Activated CD4-positive, CD25-positive, alpha-beta regulatory T cell (primary cell): ENCODE results near the gene GCGR.

Experiments used
- DNase-seq, 4 experiments: peaks; one replicate each; lab custom pipeline; 2025; lab: John Stamatoyannopoulos, UW

The GCGR gene

DNA sequence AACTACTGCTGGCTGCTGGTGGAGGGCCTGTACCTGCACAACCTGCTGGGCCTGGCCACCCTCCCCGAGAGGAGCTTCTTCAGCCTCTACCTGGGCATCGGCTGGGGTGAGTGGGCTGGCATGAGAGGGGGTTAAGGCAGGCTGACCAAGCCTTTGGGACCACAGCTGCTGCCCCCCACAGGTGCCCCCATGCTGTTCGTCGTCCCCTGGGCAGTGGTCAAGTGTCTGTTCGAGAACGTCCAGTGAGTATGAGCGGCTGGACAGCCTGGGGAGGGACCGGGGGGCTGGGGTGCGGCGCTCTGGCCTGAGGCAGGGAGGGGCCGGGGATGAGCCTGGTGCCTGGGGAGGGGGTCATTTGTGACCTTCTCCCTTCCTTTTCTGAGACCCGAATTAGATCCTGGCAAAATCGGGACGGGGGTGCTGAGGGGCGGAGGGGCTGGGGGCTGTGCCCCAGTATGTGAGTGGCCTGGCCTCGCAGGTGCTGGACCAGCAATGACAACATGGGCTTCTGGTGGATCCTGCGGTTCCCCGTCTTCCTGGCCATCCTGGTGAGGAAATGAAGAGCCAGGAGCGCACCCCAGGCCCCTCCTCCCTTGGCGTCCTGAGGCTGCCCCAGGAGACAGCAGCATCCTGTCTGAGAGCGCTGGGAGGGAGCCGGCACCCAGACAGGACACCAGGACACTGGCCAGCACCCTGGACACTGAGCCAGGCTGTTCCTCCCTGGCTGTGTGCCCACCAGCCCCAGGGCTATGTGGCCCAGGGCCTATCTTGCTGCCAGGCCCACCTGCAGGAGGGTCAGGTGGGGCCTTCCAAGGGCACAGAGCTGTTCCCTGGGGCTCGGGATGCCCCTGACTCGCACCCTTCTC, 8.0 kb downstream of the GCGR start:
- DNase-seq, result no peak

DNA sequence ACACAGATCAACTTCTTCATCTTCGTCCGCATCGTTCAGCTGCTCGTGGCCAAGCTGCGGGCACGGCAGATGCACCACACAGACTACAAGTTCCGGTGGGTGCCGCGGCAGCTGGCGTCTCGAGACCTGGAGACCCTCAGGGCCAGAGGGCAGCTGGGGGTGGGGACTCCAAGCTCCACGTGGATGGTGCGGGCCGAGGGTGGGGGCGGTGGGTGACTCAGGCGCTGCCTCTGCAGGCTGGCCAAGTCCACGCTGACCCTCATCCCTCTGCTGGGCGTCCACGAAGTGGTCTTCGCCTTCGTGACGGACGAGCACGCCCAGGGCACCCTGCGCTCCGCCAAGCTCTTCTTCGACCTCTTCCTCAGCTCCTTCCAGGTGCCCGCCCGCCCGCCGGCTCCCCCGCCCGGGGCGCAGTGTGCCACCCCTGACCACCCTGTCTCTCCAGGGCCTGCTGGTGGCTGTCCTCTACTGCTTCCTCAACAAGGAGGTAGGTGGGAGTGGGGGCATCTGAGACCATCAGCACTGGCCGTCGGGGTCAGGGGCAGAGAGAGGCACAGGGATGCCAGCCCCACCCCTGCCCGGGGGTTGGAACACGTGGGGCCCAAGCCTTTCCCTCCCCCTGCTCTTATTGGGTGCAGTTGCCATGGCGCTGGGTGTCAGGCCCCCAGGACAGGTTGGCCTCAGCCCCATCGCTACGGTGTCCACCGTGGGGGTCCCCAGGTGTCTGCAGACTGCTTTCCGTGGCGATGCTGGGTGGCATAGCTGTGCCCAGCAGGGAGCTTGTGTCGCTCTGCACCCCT, 8.8 kb downstream of the GCGR start:
- no peak for DNase-seq

DNA sequence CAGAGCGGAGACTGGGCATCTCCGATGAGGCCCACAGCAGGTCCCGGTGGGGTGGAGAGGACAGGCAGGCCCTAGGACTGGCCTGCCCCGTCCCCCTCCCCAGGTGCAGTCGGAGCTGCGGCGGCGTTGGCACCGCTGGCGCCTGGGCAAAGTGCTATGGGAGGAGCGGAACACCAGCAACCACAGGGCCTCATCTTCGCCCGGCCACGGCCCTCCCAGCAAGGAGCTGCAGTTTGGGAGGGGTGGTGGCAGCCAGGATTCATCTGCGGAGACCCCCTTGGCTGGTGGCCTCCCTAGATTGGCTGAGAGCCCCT, 9.4 kb downstream of the GCGR start:
- DNase-seq, result no peak

DNA sequence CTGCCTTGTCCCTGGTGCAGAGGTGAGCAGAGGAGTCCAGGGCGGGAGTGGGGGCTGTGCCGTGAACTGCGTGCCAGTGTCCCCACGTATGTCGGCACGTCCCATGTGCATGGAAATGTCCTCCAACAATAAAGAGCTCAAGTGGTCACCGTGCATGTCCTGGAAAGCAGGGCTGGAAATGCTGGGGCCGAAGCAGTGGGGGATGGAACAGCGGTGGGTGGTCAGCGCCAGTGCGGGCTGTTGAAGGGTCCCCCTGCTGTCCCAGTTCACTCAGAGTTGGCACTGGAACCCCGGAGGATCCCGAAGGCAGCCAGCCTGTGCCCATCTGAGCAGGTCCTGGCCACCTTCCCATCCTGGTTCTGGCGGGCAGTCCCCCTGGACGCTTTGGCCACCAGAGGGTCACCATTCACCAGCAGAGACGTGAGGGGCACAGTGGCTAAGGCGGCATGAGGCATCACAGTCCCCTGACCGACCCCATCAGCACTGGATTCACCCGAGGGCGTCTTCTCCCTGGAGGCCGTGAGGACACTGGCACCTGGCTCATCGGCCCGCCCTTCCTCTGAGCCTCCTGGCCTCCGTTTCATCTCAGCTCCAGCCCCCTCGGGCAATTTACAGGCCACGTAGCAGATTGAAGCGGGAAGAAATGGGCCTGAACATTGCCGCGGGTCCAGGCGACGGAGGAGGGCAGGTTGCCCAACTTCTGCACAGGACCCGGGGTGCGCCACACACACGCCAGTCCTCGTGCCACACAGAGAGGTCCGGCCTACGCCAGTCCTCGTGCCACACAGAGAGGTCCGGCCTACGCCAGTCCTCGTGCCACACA, 10.1 kb downstream of the GCGR start:
- DNase-seq, result no peak

DNA sequence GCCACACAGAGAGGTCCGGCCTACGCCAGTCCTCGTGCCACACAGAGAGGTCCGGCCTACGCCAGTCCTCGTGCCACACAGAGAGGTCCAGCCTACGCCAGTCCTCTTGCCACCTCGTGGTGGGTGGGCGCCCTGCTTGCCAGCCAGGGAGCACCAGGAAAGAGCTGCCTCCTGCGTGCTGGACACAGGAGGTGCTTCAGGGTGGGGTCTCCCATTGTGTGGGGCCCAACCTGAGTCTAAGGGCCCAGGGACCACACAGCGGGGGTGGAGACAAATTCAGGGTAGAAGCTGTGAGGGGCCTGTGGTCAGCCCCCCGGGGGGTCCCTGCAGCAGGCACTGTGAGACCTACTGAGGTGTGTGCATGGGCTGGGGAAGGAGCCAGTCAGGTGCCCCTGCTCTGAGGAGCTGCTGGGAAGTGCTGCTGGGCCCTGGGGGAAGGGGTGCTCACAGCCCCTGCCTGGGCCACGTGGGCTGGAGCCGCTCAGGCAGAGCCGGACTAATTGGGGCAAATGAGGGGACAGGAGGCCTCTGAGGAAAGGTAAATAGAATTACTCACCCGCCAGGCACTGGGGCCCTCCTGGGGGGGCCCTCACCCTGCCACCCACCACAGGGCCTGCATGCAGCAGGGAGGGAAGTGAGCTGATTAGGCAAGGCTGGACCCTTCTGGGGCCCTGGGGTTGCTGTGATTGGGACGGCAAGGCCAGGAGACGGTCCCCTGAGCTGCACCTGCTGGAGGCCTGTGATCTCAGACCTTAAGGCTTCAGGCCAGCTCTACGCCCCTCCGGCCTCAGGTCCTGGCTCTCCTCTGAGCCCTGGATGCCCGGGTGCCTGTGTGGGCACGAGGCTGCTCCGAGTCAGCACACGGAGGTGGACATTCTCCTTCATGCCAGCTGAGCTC, 11.0 kb downstream of the GCGR start:
- DNase-seq, result no peak

DNA sequence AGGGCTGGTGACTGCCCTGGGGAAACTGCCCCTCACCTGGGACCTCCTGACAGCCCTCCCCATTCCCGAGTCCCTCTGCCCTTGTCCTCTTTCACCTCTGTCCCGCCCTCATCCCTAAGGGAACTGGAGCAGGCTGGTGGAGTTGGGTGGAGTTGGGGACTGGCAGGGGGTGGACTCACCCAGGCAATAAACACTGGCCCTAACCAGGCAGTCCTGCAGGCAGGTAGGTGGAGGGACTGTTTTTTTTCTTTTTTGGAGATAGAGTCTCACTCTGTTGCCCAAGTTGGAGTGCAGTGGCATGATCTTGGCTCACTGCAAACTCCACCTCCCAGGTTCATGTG, 11.7 kb downstream of the GCGR start:
- no peak for DNase-seq

DNA sequence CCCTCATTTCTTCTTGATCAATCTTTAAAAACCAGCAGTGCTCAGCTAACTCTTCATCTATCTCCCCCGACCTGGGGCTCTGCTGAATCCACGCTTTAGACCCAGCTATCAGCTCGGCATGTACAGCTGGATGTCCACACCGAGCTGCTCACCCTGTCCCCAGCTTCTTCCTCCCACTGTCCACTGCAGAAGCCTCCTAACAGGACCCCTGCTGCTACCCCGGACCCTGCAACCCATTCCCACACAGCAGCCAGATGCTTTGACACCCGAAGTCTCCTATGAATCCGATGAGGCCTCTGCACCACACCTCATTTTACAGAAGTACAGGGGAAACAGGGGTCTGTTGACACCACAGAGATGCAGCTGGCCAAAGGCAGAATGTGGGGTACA, 13.8 kb downstream of the GCGR start:
- DNase-seq, result no peak

DNA sequence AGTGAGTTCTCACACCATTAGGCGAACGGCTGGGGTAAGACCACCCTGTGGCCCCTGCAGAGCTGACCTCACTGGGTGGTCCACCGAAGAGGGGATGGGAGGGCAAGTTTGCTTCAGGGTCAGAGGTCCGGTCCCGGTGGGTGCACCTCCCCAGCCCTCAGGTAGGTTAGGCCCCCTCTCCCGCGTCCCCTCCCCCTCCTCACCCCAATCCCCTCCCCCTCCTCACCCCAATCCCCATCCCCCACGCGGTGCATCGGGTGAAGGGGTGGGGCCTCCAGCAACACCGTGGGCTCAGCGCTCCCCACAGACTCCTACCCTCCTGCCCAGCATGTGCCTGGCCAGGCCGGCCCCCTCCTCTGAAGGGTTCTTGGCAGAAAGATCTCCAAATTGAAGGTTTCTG, 15.8 kb downstream of the GCGR start:
- DNase-seq, result no peak

DNA sequence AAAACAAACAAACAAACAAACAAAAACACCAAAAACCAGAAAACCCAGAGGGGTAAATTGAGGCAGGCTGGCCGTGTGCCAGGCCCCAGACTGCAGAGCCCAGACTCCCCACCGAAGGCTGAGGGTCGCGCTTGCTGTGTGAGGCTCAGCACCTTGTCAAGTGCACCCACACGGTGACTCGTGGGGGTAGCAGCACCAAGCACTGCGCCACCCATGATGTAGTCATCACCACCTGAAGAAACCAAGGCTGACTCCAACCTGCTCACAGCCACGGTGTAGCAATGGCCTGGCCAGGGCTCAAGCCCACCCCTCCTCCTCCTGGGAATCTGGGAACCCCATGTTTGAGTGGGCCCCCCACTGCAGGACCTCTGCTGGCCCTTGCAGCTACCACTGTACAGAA, 17.2 kb downstream of the GCGR start:
- DNase-seq, result no peak

DNA sequence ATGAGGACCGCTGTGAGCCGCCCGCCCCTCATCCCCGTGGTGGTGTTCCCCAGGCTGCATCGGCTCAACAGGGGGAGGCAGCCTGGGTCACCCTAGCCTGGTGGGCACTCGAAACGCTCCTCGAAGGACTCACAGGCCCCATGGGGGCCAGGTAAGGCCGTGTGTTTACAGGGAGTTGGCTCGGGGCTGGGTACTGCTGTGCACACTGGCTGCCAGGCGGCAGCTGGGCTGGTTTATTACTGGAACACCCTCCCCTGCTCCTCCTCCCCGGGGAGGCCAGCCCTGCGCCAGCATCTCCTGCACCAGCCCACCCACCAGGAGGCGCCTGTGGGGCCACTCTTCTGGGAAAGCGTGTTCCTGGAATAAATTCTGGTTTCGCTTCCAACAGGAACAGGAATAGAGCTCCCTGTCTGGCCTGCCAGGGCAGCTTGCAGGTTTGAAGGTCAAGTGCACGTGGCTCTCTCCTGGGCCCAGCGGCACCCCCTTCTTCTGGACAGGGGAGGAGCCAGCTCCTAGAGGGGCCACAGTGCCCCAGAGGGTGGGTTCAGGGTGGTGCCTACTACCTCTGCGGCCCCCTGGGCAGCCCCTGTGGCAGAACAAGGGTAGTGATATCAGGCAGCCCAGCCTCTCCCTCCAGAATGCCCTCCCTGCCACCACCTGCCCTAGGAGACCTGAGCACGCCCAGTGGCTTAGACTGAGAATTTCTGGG, 17.8 kb downstream of the GCGR start:
- DNase-seq, result no peak

DNA sequence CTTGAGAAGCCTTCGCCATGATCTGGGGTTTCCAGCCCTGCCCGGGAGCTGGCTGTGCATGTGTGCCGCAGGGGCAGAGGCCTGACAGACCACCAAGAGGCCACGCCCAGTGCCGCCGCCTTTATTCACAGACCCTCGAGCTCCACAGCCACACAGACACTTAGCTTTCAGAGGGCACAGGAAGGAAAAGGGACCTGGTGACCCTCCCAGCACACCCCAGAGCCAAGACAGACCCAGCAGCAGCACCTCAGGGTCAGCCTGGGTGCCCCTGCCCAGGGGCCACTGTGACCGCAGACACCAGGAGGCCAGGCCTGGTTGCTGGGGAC, 18.3 kb downstream of the GCGR start:
- DNase-seq, result no peak

DNA sequence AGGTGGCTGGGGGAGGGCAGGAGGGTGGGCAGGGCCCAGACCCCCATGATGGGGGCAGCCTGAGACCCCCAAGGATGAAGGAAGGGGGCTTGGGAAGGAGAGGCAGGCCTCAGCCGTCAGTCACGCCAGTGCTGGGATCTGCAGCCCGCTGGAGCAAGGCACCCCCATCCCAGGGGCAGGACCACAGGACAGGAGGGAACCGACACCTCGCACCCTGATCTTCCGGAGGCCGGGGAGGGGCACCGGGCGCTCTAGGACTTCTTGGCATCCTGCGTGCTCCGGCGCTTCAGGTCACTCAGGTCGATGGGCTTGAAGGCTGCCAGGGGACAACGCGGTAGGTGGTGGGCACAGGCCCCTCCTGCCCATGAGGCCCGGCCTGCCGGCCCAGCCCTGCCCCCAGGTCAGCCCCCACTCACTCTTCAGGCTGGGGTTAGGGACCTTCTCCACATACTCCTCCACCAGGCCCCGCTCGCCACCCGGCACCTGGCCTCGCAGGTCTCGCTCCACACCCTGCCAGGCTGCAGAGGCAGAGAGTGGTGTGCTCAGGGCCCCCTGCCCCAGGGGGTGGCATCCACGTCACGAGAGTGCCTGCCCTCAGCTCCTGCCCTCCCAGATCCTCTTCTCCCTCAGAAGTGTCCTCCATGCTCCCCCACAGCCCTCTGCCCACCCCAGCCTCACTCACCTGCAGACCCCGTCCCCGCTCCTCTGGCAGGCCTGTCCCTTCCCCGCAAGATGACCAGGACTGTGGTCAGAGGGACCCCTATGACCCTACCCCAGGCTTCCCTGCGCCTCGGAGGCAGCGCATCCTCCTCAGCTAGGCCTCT, 19.3 kb downstream of the GCGR start:
- no peak for DNase-seq

DNA sequence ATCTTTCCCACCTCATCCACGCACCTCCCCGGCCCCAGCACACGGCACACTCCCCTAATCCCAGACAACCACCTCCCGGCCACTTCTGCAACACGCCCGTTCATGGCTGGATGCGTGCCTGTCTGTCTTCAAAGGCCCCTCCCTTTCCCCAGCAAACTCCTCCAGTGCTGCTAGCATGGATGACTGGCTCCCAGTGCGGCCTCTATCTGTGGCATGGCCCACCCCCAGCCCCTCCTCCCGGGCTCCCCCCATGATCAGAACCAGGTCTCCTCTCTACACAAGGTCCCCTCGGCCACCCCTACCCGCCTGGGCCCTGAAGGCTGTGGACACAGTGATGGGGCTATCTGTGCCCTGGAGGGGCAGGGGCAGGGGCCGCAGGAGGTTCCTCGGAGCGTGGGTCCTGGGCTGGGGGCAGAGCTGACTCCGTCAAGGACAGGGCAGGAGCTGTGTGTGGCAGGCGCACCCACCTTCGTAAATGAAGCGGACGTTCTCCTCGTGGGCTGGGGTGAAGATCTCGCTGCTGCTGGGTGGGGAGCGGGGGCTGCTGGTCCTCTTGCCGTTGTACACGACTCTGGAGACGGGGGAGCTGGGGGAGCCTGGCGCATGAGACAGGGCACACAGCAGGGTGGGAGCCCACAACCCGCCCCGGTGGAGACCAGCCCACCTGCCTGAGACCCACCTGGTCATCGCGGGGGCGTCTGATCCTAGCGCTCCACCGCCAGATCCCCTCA, 20.0 kb downstream of the GCGR start:
- DNase-seq, result no peak

DNA sequence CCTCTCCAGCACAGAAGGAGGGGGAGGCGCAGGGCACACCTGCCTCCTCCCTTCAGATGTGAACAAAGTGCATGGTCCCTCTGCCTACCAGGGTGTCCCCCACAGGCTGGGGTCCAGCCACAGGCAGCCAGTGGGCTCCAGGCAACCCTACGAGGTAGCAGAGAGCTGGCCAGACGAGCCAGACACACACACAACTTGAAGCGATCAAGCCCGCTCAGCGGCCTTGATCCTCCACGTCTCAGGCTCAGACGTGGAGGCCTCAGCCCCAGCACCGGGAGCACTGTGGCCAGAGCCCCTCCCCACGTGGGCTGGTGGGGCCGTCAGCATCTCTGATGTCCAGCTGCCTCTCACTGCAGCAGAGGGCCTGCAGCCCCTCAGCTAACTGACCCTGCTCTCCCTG, 20.6 kb downstream of the GCGR start:
- no peak for DNase-seq

DNA sequence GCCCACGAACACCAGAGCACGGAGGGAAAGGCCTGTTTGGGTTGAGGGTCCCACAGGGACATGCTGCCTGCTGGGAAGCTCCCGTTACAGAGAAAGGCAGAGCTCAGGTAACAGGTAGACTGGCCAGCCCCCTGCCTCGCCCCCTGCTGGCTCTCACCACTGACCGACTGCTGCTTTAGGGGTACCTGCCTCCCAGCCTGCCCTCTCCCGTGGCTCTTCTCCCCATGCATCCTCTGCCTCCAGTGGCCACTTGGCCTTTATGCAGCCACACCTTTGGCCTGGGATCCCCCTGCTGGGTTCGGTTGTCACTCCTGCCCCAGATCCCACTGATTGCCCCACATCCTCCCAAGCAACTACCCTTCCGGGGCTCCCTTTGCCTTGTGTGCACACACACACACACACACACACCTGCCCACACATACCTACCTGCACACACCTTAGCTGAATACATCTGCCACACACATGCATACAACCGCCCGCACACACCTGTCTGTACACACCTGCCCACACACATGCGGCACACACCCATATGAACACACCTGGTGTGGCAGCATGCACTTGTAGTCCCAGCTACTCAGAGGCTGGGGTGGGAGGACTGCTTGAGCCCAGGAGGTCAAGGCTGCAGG, 22.0 kb downstream of the GCGR start:
- no peak for DNase-seq

DNA sequence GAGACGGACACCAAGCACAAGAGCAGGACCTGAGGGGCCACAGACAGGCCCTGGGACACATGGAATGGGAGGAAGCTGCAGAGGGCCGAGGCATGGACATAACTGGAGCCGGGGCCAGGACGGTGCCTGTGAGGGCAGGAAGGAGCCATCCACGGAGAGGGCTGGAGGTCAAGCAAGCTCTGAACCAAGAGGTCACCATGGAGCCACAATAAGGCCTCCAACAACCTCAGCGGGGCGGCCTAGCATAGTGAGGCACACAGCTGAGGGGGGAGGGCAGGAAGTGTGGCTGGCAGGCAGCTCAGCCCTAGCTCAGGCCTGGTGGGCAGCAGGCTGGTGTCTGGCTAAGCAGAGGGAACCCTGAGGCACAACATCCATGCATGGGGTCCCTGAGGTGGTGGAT, 24.7 kb downstream of the GCGR start:
- no peak for DNase-seq

DNA sequence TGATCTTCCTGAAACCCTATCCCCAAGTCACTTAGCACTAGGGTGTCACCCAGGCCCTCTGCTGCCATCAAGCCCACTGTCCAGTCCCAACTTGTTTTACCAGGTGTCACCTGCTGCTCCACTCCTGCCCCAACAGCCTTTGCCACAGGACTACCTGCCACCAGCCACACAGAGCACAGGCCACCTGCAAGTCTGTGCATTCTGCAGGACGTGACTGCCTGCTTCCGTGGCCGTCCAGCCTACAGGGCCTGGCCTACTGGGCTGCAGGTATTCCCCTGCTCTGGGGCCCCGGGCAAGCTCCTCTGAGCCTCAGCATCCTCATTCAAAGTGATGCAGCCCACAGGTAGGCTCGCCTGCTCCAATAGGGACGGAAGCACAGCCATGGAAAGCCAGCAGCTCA, 25.9 kb downstream of the GCGR start:
- DNase-seq, result no peak

DNA sequence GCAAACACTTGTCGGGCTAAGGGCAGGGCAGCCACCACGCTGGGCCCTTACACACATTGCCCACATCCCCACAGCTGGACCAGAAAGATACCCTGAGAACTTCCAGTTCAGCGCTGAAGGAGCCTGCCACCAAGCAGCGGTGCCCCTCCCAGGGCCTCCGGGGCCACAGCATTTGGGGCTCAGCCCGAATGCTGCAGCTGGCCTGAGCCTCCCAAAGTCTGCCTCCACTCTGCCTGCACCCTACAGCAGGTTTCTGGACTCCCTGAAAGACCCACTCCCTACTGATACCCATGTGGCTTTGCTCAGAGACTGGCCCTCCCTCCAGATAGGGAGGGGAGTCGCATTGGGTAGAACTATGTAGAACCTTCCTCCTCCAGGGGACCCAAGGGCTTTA, 27.6 kb downstream of the GCGR start:
- DNase-seq, result no peak

DNA sequence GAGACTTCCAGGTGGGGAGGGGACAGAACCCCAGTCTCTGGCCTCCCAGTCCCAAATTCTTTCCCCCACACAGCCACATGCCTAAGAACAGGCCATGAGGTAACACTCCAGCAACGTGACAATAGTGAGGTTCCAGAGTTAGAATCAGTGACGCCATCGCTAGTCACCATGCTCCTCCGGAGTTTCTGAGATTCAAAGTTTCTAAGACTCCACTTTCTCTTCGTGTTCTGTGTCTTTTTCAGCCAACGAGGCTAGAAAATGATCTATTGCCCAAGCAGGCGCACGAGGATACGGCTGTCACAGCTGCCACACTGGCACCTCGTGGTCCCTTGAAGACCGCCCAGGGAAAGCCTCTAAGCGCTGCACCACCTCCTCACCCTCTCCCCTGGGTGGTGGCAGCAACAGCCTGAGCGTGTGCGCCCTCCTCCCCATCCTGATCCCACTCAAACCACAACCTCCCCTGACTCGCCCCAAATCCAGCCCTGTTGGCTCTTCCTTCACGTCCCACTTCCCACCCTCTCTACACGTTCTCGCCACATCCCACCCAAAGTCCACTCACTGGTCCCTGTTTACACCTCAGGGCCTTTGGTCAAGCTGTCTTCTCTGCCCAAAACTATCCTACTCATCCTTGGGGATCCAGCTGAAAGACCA, 28.1 kb downstream of the GCGR start:
- DNase-seq, result peak in 1 of 4 experiments; percentile 21
